IPS DF 4.7 (cell line): ENCODE results near the gene ETV6.

ENCODE experiments used
- DNase-seq: peaks from one replicate; pipeline ENCODE4 v3.0.0-alpha.2; 2013; ENCODE audit warnings: low spot score; ENCODE audit errors: extremely low read depth

Gene ETV6

DNA sequence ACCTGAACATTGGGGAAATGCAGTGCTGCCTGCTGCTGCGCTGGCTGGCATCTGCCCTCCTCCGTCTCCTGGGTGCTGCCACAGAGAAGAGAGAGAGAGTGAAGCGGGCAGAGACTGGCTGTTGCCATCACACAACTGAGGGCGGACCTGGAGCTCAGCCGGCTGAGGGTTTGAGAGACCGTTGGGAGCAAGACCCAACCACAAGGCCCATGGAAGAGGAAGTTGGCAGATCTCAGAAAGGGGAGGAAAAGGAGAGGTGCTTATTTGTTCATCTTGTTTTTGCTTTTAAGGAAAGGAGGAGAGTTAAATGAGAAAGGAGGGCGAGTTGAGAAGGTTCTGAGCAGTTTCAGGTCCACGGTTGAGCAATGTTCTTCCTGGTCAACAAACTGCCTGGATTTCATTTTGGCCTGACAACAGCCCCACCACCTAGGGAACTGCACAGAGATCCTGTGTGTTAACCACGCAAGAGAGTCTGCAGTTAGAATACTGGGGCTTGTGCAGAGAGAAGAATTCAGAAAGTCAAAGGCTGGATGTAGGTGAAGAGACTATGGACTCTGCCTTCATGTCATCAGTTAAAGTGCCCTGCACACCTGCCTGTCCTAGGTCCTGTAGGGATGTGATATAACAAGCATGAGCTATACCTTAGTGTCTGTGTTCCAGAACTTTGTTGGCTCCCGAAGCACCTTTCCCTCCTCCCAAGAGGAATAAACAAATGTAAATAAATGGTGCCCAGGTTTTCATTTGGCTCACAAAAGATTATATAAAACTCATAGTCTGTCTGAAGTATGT, 124.6 kb downstream of the ETV6 start:
- DNase-seq: no peak

DNA sequence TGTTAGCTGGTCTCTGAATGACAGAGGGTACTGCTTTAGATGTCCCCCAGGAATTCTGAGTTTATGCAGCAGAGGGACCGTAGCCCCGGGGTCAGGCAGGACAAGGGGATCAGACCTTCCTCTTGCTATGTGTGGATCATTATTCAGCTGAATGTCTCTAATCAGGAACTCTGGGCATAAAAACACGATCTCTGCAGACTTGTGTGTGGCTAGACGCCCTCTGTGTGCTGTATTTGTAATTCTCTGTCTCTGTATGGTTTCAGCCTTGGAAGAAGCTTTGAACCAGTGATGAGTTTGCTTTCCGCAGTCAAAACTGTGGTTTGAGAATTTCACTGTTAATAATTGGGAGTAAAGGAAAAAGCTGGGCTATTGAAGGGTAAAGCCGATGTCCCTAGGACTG, 125.3 kb downstream of the ETV6 start:
- DNase-seq: no peak

DNA sequence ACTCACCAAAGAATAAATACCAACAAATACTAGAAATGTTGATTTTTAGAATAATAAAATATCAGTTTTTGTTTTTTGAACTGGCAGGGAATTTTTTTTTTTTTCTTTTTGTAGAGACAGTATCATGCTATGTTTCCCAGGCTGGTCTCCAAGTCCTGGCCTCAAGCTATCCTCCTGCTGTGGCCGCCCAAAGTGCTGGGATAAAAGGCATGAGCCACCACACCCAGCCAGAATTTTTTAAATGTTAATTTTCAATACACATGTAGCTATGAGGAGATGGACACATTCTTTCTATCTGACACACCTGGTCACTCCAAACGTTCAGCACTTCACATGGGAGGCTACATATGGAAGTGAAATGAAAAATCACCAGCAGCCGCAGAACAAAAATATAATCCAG, 126.8 kb downstream of the ETV6 start:
- no peak for DNase-seq

DNA sequence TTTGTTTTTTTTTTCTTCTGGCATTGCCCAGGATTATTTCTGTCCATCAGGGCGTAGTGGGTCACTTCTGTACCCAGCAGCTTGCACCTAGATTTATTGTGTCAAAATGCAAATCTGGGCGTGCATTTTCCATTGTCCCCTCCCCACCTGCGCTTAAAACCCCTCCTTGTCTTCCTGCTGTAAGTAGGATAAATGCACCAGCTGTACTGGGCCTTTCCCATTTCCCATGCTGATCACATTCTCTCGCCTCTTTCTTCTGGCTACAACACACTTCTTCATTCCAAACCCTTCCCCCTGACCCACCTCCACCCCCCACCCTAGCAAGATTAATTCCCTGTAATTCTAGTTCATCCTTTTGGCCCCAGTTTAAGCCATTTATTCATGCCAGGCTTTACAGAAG, 128.0 kb downstream of the ETV6 start:
- no peak for DNase-seq

DNA sequence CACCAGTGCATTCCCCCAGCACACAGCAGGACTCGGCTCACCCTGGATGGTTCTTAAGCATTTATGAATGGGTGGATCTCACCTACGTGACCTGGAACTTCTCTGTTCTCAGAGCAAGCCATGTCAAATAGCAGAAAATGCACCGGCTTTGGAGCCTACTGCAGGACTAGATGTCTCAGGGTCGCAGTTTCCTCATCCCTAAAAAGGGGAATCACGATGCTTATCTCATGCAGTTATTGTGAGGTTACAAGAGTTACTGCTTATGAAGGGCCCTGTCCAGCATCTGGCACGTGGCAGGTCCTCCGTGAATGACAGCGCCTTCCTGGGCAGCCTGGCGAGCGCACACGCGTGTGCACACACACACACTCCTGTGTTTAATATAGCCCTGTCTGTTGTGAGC, 128.5 kb downstream of the ETV6 start:
- DNase-seq: no peak

DNA sequence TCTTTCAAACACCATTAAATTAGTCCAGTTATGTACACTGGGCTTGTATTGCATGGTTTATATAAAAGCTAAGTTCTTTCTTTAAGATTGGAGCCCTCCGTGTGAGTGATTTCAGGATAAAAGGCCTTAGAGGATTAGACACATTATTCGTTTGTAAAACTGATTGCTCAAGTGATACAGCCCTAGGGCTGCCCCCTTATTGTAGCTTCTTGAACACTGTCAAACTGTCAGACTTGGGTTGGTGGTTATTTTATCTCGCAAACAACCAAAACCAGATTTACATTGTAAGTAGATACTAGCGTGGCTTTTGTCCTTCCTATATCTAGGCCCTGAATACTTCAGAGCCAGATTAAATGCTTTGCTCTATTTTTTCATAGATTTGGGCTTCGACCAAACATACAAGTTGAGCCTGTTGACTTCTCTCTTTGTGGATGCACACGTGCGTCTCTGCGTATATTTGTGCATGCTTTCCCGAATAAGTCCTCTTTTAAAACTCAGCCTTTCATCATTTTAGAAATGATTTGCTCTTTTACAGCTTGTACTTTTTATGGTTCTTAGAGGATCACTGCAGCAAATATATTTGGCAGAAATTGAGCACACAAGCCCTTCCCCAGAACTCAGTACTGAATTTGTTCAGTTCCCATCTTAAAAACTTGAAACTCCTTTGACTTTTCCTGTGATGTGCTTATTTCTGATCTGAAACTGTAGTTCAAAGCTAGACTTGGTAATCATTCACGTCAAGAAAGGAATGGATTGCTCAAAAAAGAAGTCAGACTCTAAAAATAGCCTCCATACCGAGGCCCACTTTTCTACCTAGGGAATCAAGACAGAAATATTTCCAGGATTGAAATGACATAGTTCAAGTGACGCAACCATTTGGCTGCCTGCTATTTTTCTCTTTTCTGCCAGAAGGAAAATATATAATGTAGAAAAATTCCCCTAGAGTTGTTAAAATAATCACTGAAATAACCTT, 129.5 kb downstream of the ETV6 start:
- DNase-seq: no peak

DNA sequence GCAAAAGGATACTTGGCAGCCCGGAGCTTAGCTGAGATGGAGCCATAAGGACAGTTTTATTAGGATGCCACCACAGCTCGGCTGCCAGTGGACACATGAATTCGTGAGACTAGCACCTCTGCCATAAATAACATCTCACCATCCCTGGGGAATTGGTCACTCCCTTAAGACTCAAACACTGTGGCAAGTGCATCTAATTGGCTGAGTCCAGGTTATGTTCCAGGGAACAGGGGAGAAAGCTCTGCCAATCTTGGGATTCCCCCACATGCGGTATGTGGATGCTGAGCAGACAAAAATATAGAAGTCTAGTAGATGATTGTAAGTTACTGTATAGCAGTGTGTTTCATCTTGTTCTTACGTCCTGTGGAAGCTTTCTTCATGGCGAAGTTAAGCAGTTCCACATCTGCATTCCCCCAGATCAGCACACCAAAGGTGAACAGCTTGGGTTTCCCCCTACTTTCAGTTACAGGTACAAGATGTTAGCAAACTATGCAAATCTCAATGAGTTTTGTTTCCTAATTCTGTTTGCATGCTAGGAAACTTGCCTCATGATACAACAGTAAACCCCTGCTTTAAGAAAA, 131.1 kb downstream of the ETV6 start:
- no peak for DNase-seq

DNA sequence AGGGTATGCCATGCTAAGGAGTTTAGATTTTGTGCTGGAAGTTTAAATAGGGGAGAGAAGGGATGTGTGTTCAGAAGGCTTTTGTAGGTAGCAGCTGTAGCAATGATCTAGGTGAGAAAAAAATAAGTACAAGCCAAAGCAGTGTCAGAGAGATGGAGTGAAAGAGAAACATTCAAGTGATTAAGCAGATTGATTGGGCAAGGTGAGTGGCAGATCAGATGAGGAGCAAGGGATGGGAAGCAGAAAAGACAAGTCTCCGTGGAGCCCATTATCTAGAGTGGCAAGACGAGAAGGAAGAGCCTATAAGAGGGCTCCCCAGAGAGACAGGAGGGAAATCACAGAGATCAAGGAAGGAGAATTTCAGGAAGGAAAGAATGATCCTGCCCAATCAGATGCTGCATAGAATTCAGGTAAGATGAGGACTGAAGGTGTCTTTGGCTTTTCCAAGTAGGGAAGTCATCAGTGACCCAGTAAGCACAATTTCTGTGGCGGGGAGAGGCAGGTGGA, 133.5 kb downstream of the ETV6 start:
- DNase-seq: no peak

DNA sequence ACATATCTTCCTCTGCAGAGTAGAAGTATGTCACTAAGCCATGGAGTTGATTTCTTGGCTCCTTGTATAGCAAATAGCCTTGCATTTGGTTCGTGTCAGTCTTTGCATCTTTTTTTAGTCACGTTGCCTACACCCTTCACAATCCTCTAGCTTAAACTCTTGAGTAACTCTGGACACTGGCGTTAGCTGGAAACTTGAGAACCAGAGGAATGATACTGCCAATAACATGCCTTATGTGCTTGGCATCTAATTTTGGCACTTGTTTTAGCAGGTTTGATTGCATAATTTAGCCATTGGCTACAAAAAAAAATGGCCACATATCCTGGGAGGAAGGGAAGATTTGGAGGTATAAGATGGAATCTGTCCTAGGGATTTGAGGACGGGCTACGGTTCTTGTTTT, 136.2 kb downstream of the ETV6 start:
- no peak for DNase-seq

DNA sequence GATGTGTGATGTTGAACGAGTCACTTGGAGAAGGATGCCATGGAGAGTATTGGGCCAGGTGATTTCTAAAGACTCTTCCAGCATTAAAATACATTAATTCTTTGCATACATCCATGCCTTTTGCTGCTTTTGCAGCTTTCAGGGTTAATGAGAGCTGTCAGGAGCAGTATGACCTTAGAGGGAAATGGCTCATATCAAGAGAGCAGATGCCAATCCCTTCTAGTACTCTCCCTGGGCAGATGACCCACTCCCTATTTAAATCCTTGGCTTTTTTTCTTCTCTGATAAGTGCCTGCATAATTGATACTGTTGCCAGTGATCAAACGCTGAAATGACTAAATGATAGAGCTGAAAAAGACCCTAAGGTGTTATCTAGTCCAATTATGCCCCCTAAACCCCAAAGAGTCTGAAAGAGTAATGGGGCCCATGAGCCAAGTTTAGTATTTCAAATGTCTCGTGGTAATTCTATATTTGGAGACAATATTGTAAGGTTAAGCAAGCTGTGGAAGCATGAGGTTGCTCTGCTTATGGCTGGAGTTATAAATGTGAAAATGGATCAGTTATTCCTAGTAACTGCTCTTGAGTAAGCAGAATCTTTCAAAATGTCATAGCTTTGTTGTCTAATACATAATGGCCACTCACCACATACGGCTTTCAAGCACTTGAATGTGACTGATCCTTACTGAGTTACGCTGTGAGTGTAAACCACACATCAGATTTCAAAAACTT, 137.3 kb downstream of the ETV6 start:
- no peak for DNase-seq

DNA sequence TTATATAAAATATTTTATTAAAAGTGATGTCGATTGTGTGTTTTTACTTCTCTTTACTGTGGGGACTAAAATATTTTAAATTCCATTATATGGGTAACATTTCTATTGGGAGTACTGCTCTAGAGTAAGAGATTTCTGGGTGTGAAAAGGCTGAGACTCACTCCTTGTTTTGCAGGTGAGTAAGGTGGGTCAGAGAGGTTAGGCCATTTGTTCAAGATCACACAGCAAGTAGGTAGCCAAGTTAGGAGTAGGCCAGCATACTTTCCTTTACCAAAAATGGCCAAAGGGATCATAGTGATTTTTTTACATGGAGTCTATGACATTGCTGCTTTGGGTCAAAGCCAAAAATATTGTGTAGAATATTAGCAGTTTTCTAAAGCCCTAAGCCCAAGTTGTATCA, 138.0 kb downstream of the ETV6 start:
- no peak for DNase-seq

DNA sequence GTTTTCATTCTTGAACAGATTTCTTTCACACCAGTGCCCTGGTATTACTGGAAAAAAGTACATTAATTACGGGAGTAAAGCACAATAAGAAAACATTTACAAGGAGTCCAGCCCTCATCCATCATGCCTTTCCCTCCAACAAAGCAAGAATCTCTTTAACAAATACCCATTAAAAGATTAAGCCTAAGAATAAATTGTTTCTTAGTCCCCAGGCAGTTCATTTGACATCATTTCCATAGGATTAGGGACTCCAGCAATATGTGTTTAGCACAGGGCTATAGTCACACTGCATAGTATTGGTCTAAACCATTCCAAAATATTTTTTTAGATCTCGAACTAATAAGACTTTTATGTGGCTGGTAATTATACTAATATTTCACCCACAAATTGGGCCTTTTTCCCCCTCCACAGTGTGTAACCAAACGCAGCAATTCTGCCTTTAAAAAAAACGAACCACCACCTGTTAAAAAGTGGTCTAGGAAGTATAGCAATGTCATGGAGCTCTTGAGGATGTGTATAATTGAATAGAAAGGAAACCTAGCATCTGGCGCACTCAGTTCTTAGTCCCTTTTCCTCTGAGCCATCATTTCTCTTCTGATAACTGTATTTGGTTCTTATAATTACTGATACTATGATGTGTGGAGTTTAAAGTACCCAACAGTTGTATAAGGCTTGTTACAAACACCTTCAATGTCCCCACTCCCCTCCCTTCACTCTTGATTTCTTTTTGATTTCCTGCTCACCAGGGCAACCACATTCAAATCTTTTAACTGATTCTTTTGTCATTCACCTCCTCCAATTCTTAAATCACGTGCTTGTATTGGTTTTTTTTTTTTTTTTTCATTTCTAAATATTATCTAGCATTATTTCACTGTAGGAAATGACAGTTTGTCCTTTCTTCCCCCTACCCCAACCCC, 138.7 kb downstream of the ETV6 start:
- DNase-seq: no peak

DNA sequence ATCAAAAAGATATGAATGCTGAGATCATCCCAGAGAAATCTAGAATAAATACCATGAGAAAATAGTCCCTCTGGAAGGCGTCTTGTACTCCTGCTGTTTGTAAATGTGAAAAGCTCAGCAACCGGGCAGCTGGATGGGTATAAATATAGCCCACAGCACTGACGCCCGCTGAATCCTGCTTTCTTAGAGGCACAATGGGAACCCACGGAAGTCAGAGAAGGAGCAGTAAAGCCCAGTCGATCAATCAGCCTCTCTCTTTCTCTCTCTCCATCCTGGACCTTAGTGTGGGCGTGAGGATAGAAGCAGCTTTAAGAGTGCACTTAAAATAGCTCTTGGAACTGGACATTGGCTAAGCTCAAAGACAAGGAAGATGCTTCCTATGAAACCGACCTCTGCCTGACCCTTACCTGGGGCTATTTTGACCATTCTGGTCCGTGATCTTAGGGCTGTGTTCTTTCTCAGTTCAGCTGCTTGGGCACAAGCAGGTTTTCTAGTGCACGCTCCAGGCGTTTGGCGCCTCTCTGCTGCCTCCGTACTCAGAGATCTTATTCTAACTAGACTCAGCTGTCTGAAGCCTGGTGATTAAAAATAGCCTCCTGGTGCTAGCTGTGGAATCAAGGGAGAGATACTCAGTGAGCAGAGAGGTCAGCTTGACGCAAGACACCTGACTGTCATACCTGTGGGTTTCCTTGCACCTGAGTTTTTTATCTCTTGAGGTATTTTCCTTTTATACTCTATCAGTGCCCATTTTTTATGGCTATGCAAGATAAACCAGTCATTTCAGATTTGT, 144.6 kb downstream of the ETV6 start:
- DNase-seq: no peak

DNA sequence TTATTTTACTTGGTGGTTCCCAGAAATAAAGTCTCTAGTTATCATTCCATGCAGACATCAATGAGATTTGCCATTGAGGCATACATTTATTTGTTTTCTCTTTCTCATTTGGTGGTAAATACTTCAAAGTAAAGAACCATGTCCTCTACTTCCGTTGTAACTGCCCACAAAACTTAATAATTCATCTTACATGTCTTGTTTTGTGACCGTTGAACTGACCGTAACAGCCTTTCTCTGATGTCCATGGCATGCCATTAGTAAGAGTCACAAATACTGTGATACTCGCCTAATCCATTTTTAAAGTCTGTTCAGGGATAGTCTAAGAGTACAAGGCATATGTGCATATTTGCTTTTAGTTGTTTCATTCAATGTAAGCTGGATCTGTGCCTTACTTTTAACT, 145.3 kb downstream of the ETV6 start:
- no peak for DNase-seq

DNA sequence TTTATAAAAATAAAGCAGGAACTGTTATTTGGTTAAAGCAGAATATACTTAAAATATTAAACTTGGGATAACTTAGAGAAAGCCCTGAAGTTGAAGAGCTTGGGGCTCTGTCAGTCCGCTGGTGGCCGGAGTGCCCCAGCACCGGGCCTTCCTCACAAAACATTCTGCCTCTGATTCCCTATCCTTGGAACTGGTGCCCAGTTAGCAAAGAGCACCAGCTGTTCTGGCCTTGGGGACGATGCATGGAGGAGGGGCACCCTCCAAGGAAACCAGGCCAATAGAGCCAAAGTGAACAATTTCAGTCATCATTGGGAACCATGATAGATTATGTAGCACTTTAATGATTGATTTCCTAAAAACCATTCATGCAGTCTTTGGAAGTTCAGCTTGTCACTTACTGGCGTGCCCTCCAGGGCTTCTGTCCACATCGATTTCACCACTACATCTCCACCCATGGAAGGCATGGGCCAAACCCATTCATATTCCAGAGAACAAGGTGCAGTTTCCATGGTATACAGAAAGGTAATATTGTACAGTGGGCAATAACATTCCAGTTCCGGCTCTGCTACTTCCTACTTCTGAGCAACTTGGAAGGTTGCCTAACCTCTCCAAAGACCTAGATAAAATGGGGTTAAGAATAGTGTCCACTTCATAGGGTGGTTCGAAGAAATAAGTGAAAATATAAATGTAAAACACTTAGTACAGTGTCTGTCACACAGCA, 145.9 kb downstream of the ETV6 start:
- DNase-seq: no peak

DNA sequence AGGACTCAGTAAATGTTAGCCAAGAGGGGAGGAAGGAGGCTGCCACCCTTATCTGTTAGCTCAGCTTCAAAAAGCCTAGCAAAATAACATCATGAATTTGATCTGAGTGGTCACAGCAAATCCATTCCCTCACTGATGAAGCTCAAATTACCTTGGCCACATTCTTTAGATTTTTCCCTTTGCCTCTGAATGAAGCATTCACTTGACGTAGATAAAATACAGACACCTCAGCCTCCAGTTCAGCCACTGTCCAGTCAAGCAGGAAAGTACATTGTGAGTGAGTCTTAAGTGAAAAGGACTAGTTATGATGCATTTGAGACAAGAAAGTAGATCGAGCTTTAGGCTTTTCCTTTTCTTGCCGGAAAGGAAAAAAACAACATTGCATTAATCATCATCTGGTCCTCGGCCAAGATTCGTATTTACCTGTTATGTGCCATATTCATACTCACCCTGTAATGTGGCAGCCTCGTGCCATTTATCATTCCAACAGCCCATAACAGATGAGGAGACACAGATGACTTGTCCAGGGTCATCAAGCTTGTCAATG, 146.5 kb downstream of the ETV6 start:
- no peak for DNase-seq

DNA sequence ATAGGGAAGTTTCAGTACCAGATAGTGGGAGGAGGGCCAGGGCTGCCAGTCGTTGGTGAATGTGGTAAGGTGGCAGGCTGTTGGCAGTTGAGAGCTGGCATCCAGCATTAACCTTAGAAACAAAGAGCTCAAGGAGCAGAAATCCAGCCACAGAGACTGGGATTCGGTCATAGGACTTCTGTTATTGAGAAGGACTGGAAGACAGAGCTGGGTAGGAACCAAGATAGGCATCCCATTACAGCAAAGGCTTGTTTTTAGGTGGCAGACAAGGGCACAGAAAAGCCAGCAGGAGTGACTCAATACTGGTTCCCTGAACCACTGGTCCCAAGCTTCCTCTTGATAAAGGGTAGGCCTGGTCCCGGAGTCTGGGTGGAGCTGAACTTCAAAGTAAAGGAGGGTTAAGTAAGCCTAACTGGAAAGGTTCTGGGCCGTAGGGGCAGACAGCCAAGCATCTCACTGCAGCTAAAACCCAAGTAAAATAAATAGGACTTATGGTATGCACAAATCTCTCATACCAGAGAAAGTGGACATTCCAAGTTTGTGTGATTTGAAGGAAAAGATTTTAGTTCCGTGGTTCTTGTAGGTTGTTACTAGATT, 147.9 kb downstream of the ETV6 start:
- no peak for DNase-seq
